ENCODE data around the gene AKAP5. TPM values are rescaled to one million over a fixed set of nuclear protein-coding genes. Genes with fewer than 3 reads are reported as not detected.
"Not testable (repeated sequence)": the region's sequence is repeated elsewhere in the genome, so short reads cannot be mapped to it uniquely, and the experiment has no call there.

Gene AKAP5
- total RNA-seq, 1 donor from 2014 or later = 0.45 TPM

GRCh38 chr14:64501411-64502171 is 36.3 kb downstream of the AKAP5 start:
- ATAC-seq = peak; percentile 29
- DNase-seq (ENCODE audit: low spot score) = peak; percentile 81

GRCh38 chr14:64502456-64502855 is 37.2 kb downstream of the AKAP5 start:
- DNase-seq (ENCODE audit: low spot score) (no peak), ATAC-seq (no peak)

DNA sequence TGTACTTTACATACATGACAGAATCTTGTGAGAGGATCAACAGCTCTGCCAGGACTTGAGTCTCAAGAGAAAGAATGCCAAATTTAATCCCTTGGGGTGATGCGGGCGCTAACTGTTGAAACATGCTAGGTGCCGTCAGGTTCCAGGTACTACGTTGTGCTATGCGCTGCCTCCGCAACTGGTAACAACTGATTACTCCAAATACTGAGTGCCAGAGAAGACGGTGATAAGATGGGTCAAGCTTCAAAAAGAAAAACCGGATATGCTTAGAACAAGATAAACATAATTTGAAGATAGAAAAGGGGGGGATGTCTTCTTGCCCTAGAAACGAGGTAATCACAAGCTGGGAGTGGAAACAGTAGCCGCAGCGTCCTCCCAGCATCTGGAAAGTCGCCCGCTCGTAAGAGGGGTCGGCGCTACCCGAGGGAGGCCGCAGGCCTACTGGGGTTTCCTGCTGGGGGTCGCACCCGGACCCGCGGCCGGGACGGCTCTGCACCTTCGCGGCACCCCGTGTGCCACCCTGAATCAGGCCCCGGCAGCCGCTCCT is 37.7 kb downstream of the AKAP5 start:
- ATAC-seq (peak; percentile 7), DNase-seq (ENCODE audit: low spot score) (no peak)

DNA sequence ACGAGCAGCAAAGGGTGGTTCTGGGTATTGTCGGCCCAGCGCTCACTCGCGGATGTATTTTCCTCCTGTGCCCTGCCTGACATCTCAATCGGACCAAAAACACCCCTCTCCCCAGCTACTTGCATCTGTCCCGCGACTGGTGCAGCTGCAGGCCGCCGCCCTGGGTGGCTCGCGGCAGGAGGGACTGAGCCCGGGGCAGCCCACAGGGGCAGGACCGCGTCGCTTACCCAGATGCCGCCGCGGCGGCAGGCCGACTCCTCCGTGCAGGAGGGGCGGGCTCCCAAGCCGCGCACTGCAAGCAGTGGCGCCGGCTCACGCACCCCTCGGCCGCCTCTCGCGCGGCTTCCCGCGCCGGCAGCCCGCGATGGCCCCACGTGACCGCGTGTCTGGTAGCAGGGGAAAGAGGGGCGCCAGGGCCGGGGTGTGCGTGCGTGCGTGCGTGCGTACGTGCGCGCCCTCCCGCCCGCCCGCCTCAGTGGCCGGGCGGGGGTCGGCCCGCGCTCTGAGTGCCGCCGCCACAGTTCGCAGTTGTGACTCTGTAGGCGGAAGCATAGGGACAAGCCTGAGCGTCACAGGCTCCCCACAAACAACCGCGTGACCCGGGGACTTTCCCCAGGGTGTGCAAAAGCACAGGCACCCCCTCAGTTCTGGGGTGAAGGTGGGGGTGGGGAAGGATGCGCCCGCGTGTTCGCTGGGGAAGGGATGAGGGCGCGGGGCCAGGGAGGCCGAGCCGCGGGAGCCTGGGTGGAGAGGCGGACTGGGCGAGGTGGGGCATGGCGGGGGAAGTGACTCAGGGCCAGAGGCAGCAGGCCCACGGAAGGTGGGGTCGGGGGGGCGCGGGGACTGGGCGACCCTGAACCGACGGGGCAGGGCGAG is 38.4 kb downstream of the AKAP5 start, which contains the start of gene ZBTB25:
TSS of gene ZBTB25 (minus strand) at position 405 of the 876 bp plus-strand sequence. CDS start 13,305 bp downstream, outside the sequence.
- DNase-seq (ENCODE audit: low spot score) (peak; percentile 90), ATAC-seq (peak; percentile 75)

GRCh38 chr14:64504310-64504896 is 39.1 kb downstream of the AKAP5 start, which contains the start of gene ZBTB1:
Gene ZBTB1, plus strand, starts transcription at chr14:64504770. Its CDS starts 16,735 bp downstream, at chr14:64521505.
- DNase-seq (ENCODE audit: low spot score) (peak; percentile 88), ATAC-seq (peak; percentile 62)

DNA sequence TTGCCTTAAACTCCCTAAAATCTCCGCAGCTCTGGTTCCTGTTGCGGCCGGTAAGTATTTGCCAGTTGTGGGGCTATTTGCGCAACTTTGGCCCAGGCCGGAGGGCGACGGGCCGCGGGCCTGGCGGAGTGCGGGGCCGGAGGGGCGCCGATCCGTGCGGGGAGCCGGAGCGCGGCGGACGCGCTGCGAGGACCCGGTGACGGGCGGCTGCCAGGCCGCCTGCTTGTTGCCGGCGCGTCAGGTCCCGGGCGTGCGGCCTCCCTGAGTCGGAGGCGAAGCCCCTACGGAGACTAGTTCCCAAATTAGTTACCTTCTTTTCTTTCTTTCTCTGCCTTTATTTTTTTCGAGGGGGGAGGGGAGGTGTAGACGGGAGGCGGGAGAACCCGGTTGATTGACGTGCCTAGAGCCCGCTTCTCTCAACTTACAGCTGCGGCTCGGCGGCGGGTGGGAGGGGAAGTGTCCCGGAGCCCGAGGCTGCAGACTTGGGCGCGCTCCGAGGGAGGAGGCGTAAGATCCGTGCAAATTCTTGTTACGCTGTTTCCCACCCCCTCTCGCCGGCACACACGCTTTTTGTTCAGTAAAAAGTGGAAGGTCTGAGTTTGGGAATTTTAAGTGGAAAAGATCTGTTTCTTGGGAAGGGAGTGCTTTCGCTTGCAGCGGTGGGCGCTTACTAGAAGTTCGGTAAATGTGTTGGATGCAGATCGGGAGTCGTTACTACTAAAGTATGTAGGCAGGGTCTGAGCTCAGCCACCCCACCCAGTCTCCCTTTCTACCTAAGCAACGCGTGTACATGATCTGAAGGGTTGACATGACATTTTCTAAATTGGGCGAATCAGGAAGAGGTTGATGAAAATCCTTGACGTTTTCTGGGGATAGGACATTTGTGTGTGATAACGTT is 39.8 kb downstream of the AKAP5 start:
- DNase-seq (ENCODE audit: low spot score) = peak; percentile 85
- ATAC-seq = peak; percentile 59

GRCh38 chr14:64506721-64507120 is 41.4 kb downstream of the AKAP5 start:
- ATAC-seq = no peak
- DNase-seq (ENCODE audit: low spot score) = no peak

DNA sequence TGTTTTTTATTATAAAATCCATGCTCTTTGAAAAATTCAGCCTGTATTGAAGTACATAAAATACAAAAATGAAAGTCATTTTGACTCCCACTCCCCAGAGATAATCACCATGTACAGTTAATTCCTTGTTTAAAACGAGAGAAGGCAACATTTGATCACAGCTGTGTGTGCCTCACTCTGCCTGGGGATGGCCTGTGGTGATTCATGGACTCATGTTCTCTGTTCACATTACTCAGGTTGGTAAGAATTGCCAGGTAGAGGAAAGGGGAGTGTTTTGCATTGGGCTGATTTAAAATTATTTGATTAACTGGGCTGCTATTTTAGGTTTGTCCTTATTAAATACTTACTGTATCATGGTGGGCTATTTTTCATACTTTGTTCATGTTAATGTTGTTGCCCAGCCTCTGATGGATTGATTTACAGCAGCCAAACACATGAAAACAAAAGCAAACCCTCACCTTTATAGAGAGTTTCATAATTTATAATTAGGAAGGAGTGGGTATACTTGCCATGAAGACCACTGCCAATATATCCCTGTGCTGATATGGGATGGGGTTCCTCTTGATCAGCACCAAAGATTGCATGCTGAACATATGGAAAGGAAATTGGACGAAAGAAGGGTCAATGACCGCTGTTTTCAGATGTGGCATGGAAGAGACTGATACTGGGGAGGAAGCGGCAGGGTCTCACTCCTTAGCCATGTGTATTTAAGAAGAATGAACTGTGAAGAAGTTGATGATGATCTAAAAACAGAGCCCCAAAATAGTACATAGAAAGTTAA is 42.3 kb downstream of the AKAP5 start:
- DNase-seq (ENCODE audit: low spot score) = no peak
- no peak for ATAC-seq

GRCh38 chr14:64508215-64508776 is 43.0 kb downstream of the AKAP5 start:
- ATAC-seq (no peak), DNase-seq (ENCODE audit: low spot score) (no peak)

DNA sequence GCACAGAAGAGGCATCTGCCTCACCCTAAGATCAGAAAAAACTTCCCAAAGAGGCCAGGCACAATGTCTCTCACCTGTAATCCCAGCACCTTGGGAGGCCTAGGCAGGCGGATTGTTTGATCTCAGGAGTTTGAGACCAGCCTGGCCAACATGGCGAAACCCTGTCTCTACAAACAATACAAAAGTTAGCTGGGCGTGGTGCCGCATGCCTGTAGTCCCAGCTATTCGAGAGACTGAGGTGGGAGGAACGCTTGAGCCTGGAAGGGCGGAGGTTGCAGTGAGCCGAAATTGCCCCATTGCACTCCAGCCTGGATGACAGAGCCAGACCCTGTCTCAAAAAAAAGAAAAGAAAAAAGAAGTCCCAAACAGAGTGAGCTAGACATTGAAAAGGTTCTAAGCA is 43.7 kb downstream of the AKAP5 start:
- ATAC-seq (no peak), DNase-seq (ENCODE audit: low spot score) (no peak)

DNA sequence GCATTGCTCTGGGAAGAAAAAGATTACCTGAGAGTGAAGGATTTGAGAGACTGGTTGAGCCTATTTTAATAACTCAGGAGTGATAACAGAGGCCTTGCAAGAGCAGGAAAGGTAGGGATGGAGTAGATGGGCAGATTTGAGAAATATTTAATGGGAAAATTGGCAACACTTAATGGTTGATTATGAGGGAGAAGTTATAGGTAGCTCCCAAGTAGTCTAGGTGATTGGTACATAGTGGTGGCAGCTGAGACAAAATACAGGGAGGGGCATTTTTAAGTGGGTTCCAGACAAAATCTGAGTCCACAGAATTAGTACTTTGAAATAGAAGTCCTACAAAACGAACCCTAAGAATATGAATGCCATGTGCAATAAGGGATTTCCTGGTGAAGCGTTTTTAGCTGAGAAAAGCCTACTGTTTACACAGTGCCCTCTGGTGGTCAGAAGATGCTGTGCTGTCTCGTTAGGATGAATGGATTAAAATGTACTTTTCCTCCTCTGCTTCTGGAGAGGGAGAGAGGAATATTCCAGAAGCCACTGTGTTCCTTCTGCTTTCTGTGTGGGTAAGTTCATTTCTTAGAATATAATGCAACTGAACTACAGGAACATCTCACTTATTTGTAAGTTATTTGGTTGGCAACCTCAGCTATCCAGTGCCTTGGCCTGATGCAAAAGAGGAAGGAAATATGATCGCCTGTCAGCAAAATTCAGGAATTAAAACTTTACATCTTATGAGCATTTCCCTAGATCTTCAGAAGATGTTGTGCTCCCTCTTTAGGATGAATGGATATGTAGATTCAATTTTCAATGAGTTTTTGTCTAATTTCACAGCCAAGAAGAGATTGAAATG is 45.7 kb downstream of the AKAP5 start:
- ATAC-seq = peak; percentile 93
- DNase-seq (ENCODE audit: low spot score) = no peak

GRCh38 chr14:64513271-64513670 is 48.0 kb downstream of the AKAP5 start:
- DNase-seq (ENCODE audit: low spot score) = no peak
- no peak for ATAC-seq

- ATAC-seq (no peak), DNase-seq (ENCODE audit: low spot score) (no peak)
Observed at GRCh38 chr14:64515053-64515452, 49.8 kb downstream of the AKAP5 start.

DNA sequence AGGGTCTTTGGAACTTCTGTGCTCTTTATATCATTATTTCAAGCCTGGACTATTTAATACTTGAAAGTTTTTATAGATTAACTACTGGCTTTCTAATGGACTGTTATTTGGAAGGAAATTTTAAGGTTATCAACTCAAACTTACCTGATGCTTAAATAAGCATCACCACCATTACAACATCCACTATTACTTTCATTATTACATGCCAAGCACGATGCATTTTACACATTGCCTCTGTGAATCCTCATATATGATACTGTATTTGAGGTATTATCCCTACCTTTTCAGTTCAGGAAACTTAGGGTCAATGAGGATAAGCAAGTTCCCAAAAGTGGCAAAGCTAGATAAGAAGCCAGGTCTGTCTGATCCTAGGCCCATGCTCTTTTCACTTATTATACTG is 51.7 kb downstream of the AKAP5 start:
- ATAC-seq (no peak), DNase-seq (ENCODE audit: low spot score) (no peak)

GRCh38 chr14:64517667-64518066 is 52.4 kb downstream of the AKAP5 start:
- ATAC-seq; DNase-seq (ENCODE audit: low spot score): not testable (repeated sequence)

DNA sequence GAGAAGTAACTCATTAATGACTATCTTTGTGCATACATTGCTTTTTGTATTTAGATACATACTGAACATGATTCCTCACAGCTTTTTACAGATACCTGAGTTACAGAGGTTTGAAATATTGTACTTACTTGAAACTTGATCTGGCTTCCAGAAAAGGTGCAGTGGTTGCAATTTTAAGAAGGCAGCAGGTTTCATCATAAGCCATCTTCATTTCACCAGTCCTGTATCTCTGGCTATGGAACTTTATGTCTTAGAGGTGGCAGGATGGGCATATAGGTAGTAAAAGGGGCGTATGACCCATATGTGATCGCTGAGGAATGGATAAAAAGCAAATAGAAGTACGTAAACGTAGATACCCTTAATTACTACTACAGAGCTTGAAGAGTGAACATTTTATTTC is 52.9 kb downstream of the AKAP5 start:
- DNase-seq (ENCODE audit: low spot score) (no peak), ATAC-seq (no peak)

GRCh38 chr14:64520699-64521098 is 55.4 kb downstream of the AKAP5 start:
- no peak for ATAC-seq

More at GRCh38 chr14:64520699-64521098, 55.4 kb downstream of the AKAP5 start:
- no peak for DNase-seq (ENCODE audit: low spot score)
